ENCODE data around the gene KRT74.

KRT74 gene

GRCh38 chr12:52617403-52617785 lies 43.8 kb upstream of the KRT74 start:
- no peak overlapping the region for H3K14ac ChIP-seq (ENCODE audit: low read length in 2 of 2)
- H2BK5ac ChIP-seq (ENCODE audit: low read depth, low read length, poor library complexity, severe bottlenecking) = no peak overlapping the region
- no peaks in the 10 kb centered on the region for H3K9me3 ChIP-seq (ENCODE audit: control insufficient read depth, low read length)
- no peak overlapping the region for H3K27ac ChIP-seq (ENCODE audit: low read length, poor library complexity, severe bottlenecking)
- no peak overlapping the region for H2AK5ac ChIP-seq (ENCODE audit: low read length, severe bottlenecking)
- no peak overlapping the region for H2AFZ ChIP-seq (ENCODE audit: low read depth, low read length)
- no peak overlapping the region for H4K91ac ChIP-seq (ENCODE audit: low read length)
- no peak overlapping the region for H3K4me3 ChIP-seq (ENCODE audit: insufficient read depth in 1 of 2, low read depth in 1 of 2, low read length in 2 of 2)
- no peak overlapping the region for H3K4ac ChIP-seq (ENCODE audit: low read depth in 1 of 2, low read length in 2 of 2)
- H3K4me1 ChIP-seq (ENCODE audit: control insufficient read depth, insufficient read depth, low read depth, low read length) = no peaks in the 10 kb centered on the region
- no peak overlapping the region for H3K4me2 ChIP-seq (ENCODE audit: low read length, poor library complexity, severe bottlenecking)
- H2BK120ac ChIP-seq (ENCODE audit: low read depth, low read length) = no peak overlapping the region
- H3K18ac ChIP-seq (ENCODE audit: low read depth in 1 of 2, low read length in 2 of 2) = no peak overlapping the region
- no peaks in the 10 kb centered on the region for H3K79me1 ChIP-seq (replicated peaks; ENCODE audit: low read length, poor library complexity, severe bottlenecking)
- no peak for DNase-seq
- no peak overlapping the region for H2BK15ac ChIP-seq (ENCODE audit: low read depth, poor library complexity, severe bottlenecking)
- no peak overlapping the region for H2BK12ac ChIP-seq (ENCODE audit: low read length in 2 of 2)
- no peak overlapping the region for H3K9ac ChIP-seq (ENCODE audit: low read length)
- H3K27me3 ChIP-seq (ENCODE audit: control insufficient read depth in 1 of 2, insufficient read depth in 1 of 2, low read length in 2 of 2) = peaks cover 52 to 78% of the 10 kb centered on the region in 2 experiments
- no peaks in the 10 kb centered on the region for H3K36me3 ChIP-seq (ENCODE audit: control insufficient read depth in 1 of 2, insufficient read depth in 2 of 2, low read depth in 1 of 2, low read length in 2 of 2)
- WGBS = 75% methylated on average over 7 of the region's 7 CpGs
- H4K8ac ChIP-seq (ENCODE audit: low read length) = no peak overlapping the region
- no peak overlapping the region for H3K23ac ChIP-seq (ENCODE audit: low read length in 2 of 2)

GRCh38 chr12:52616680-52617402 lies 43.2 kb upstream of the KRT74 start:
- H3K36me3 ChIP-seq (ENCODE audit: control insufficient read depth in 1 of 2, insufficient read depth in 2 of 2, low read depth in 1 of 2, low read length in 2 of 2) = no peaks in the 10 kb centered on the region
- WGBS = 81% methylated on average over 10 of the region's 10 CpGs
- no peak overlapping the region for H2BK120ac ChIP-seq (ENCODE audit: low read depth, low read length)
- H2BK5ac ChIP-seq (ENCODE audit: low read depth, low read length, poor library complexity, severe bottlenecking) = no peak overlapping the region
- H4K91ac ChIP-seq (ENCODE audit: low read length) = no peak overlapping the region
- no peak overlapping the region for H3K18ac ChIP-seq (ENCODE audit: low read depth in 1 of 2, low read length in 2 of 2)
- H4K8ac ChIP-seq (ENCODE audit: low read length) = no peak overlapping the region
- no peak overlapping the region for H3K4ac ChIP-seq (ENCODE audit: low read depth in 1 of 2, low read length in 2 of 2)
- H3K79me1 ChIP-seq (replicated peaks; ENCODE audit: low read length, poor library complexity, severe bottlenecking) = no peaks in the 10 kb centered on the region
- H3K23ac ChIP-seq (ENCODE audit: low read length in 2 of 2) = no peak overlapping the region
- H3K14ac ChIP-seq (ENCODE audit: low read length in 2 of 2) = no peak overlapping the region
- no peak overlapping the region for H3K9ac ChIP-seq (ENCODE audit: low read length)
- H3K4me2 ChIP-seq (ENCODE audit: low read length, poor library complexity, severe bottlenecking) = no peak overlapping the region
- H3K4me1 ChIP-seq (ENCODE audit: control insufficient read depth, insufficient read depth, low read depth, low read length) = no peaks in the 10 kb centered on the region
- H3K27me3 ChIP-seq (ENCODE audit: control insufficient read depth in 1 of 2, insufficient read depth in 1 of 2, low read length in 2 of 2) = peaks cover 57 to 81% of the 10 kb centered on the region in 2 experiments
- H2BK12ac ChIP-seq (ENCODE audit: low read length in 2 of 2) = no peak overlapping the region
- no peak overlapping the region for H3K4me3 ChIP-seq (ENCODE audit: insufficient read depth in 1 of 2, low read depth in 1 of 2, low read length in 2 of 2)
- H2AFZ ChIP-seq (ENCODE audit: low read depth, low read length) = no peak overlapping the region
- H3K9me3 ChIP-seq (ENCODE audit: control insufficient read depth, low read length) = no peaks in the 10 kb centered on the region
- H3K27ac ChIP-seq (ENCODE audit: low read length, poor library complexity, severe bottlenecking) = no peak overlapping the region
- no peak overlapping the region for H2AK5ac ChIP-seq (ENCODE audit: low read length, severe bottlenecking)
- H2BK15ac ChIP-seq (ENCODE audit: low read depth, poor library complexity, severe bottlenecking) = no peak overlapping the region
- DNase-seq = no peak

GRCh38 chr12:52615912-52616311 lies 42.3 kb upstream of the KRT74 start:
- H4K8ac ChIP-seq (ENCODE audit: low read length) = no peak overlapping the region
- H3K36me3 ChIP-seq (ENCODE audit: control insufficient read depth in 1 of 2, insufficient read depth in 2 of 2, low read depth in 1 of 2, low read length in 2 of 2) = no peaks in the 10 kb centered on the region
- H3K4me1 ChIP-seq (ENCODE audit: control insufficient read depth, insufficient read depth, low read depth, low read length) = no peaks in the 10 kb centered on the region
- no peak overlapping the region for H2BK12ac ChIP-seq (ENCODE audit: low read length in 2 of 2)
- no peak overlapping the region for H3K27ac ChIP-seq (ENCODE audit: low read length, poor library complexity, severe bottlenecking)
- H2BK120ac ChIP-seq (ENCODE audit: low read depth, low read length) = no peak overlapping the region
- H2BK5ac ChIP-seq (ENCODE audit: low read depth, low read length, poor library complexity, severe bottlenecking) = no peak overlapping the region
- no peak overlapping the region for H2AK5ac ChIP-seq (ENCODE audit: low read length, severe bottlenecking)
- H3K23ac ChIP-seq (ENCODE audit: low read length in 2 of 2) = no peak overlapping the region
- no peak overlapping the region for H3K18ac ChIP-seq (ENCODE audit: low read depth in 1 of 2, low read length in 2 of 2)
- no peak overlapping the region for H3K4me2 ChIP-seq (ENCODE audit: low read length, poor library complexity, severe bottlenecking)
- H3K27me3 ChIP-seq (ENCODE audit: control insufficient read depth in 1 of 2, insufficient read depth in 1 of 2, low read length in 2 of 2) = peaks cover 62 to 84% of the 10 kb centered on the region in 2 experiments
- H3K14ac ChIP-seq (ENCODE audit: low read length in 2 of 2) = no peak overlapping the region
- H3K4me3 ChIP-seq (ENCODE audit: insufficient read depth in 1 of 2, low read depth in 1 of 2, low read length in 2 of 2) = no peak overlapping the region
- no peak overlapping the region for H2AFZ ChIP-seq (ENCODE audit: low read depth, low read length)
- H3K4ac ChIP-seq (ENCODE audit: low read depth in 1 of 2, low read length in 2 of 2) = no peak overlapping the region
- H2BK15ac ChIP-seq (ENCODE audit: low read depth, poor library complexity, severe bottlenecking) = no peak overlapping the region
- 84% methylated on average over 9 of the region's 9 CpGs for WGBS
- no peaks in the 10 kb centered on the region for H3K9me3 ChIP-seq (ENCODE audit: control insufficient read depth, low read length)
- H4K91ac ChIP-seq (ENCODE audit: low read length) = no peak overlapping the region
- H3K9ac ChIP-seq (ENCODE audit: low read length) = no peak overlapping the region
- no peaks in the 10 kb centered on the region for H3K79me1 ChIP-seq (replicated peaks; ENCODE audit: low read length, poor library complexity, severe bottlenecking)
- DNase-seq = no peak

GRCh38 chr12:52615208-52615868 lies 41.7 kb upstream of the KRT74 start:
- Histone ChIP-seq H2BK5ac (ENCODE audit: low read depth, low read length, poor library complexity, severe bottlenecking) (no peak overlapping the region), H3K14ac (ENCODE audit: low read length in 2 of 2) (no peak overlapping the region)
- WGBS = 56% methylated on average over 3 of the region's 6 CpGs

More at GRCh38 chr12:52615208-52615868, 41.7 kb upstream of the KRT74 start:
- Histone ChIP-seq H4K91ac (ENCODE audit: low read length) (no peak overlapping the region), H3K23ac (ENCODE audit: low read length in 2 of 2) (no peak overlapping the region), H3K9me3 (ENCODE audit: control insufficient read depth, low read length) (no peaks in the 10 kb centered on the region), H3K4ac (ENCODE audit: low read depth in 1 of 2, low read length in 2 of 2) (no peak overlapping the region), H2AFZ (ENCODE audit: low read depth, low read length) (no peak overlapping the region), H4K8ac (ENCODE audit: low read length) (no peak overlapping the region), H3K27ac (ENCODE audit: low read length, poor library complexity, severe bottlenecking) (no peak overlapping the region), H2BK12ac (ENCODE audit: low read length in 2 of 2) (no peak overlapping the region), H3K18ac (ENCODE audit: low read depth in 1 of 2, low read length in 2 of 2) (no peak overlapping the region), H2BK120ac (ENCODE audit: low read depth, low read length) (no peak overlapping the region), H3K4me1 (ENCODE audit: control insufficient read depth, insufficient read depth, low read depth, low read length) (no peaks in the 10 kb centered on the region), H2BK15ac (ENCODE audit: low read depth, poor library complexity, severe bottlenecking) (no peak overlapping the region), H3K4me2 (ENCODE audit: low read length, poor library complexity, severe bottlenecking) (no peak overlapping the region), H3K27me3 (ENCODE audit: control insufficient read depth in 1 of 2, insufficient read depth in 1 of 2, low read length in 2 of 2) (peaks cover 59 to 84% of the 10 kb centered on the region in 2 experiments), H3K4me3 (ENCODE audit: insufficient read depth in 1 of 2, low read depth in 1 of 2, low read length in 2 of 2) (no peak overlapping the region), H3K9ac (ENCODE audit: low read length) (no peak overlapping the region), H2AK5ac (ENCODE audit: low read length, severe bottlenecking) (no peak overlapping the region), H3K79me1 (replicated peaks; ENCODE audit: low read length, poor library complexity, severe bottlenecking) (no peaks in the 10 kb centered on the region), H3K36me3 (ENCODE audit: control insufficient read depth in 1 of 2, insufficient read depth in 2 of 2, low read depth in 1 of 2, low read length in 2 of 2) (no peaks in the 10 kb centered on the region)
- no peak for DNase-seq

Measured in mesenchymal stem cell (in vitro differentiated cells and primary cell).